ENCODE measurements around the gene ANKRD23.

Gene ANKRD23

DNA sequence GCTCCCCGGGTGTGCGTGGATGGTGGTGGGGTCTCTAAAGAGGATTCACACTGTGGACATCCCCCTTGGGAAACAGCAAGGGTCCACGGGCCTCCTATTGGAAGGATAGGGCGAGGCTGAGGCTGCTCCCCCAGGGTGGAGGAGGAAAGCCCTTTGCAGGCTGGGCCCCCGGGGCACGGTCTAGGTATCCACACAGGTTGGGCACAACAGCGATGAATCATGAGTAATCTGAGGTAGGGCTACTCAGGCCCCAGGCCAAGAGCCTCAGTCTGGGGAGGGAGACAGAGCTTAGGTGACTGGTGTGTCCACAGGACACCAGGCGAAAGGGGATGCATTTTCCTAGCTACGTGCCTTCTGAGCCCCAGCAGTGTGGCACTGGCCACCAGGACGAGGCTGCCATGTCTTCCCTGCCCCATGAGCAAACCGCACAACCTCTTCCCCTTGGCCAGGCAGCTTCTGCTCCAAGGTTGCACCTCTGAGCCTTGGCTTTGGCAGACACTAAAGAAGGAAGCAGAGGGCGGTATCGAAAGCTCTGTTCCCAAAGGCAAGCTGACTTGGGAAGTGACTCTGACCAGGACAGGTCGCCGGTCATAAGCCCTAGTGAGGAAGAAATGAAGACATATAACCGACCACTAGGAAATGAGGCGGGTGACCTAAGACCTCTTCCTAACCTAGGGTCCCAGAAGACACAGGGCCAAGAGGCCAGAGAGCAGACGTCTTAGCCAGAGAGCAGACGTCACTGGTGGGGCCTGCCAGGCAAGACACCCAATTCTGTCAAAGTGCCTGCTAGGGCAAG is 40.7 kb upstream of the ANKRD23 start:
- H3K4me3 ChIP-seq (ENCODE audit: insufficient read depth, low read depth, low read length) = no peak overlapping the region
- H3K27ac ChIP-seq (ENCODE audit: insufficient read depth, low read depth, low read length, poor library complexity, severe bottlenecking) = no peak overlapping the region
- no peaks in the 10 kb centered on the region for H3K27me3 ChIP-seq (ENCODE audit: control insufficient read depth, insufficient read depth, low read length, poor library complexity, severe bottlenecking)
- H3K4me1 ChIP-seq (ENCODE audit: control insufficient read depth, insufficient read depth, low read length) = peaks cover 43% of the 10 kb centered on the region
- H3K9me3 ChIP-seq (ENCODE audit: control insufficient read depth, low read length) = no peaks in the 10 kb centered on the region
- H3K36me3 ChIP-seq (ENCODE audit: control insufficient read depth, insufficient read depth, low read length) = no peaks in the 10 kb centered on the region
- WGBS, 2 experiments = 95 to 97% methylated on average over 19 of the region's 19 CpGs

DNA sequence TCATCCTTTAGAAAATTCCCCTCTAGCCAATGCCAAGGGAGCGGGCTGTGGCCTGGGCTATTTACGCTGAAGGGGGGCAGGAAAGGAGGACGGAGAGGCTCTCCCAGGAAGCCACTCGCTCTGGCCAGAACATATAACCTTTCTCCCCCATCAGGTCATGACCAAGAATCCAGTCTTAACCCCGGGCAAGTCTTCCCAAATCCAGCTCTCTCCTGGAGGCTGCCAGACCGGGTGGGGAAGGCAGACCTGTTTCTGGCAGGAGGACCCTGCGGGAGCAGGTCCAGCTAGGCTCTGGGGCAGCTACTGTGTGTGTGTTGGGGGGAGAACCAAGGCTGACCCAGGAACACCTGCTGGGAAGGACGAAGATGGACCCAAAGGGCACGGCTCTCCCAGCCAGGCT is 39.5 kb upstream of the ANKRD23 start:
- Histone ChIP-seq H3K27me3 (ENCODE audit: control insufficient read depth, insufficient read depth, low read length, poor library complexity, severe bottlenecking) (no peaks in the 10 kb centered on the region), H3K4me3 (ENCODE audit: insufficient read depth, low read depth, low read length) (no peak overlapping the region), H3K4me1 (ENCODE audit: control insufficient read depth, insufficient read depth, low read length) (peaks cover 42% of the 10 kb centered on the region), H3K36me3 (ENCODE audit: control insufficient read depth, insufficient read depth, low read length) (no peaks in the 10 kb centered on the region), H3K9me3 (ENCODE audit: control insufficient read depth, low read length) (no peaks in the 10 kb centered on the region), H3K27ac (ENCODE audit: insufficient read depth, low read depth, low read length, poor library complexity, severe bottlenecking) (no peak overlapping the region)
- WGBS, 2 experiments = 92% methylated on average over 9 of the region's 9 CpGs

- peaks cover 40% of the 10 kb centered on the region for H3K4me1 ChIP-seq (ENCODE audit: control insufficient read depth, insufficient read depth, low read length)
- H3K36me3 ChIP-seq (ENCODE audit: control insufficient read depth, insufficient read depth, low read length) = no peaks in the 10 kb centered on the region
- 87 to 90% methylated on average over 8 of the region's 8 CpGs for WGBS, 2 experiments
- no peak overlapping the region for H3K4me3 ChIP-seq (ENCODE audit: insufficient read depth, low read depth, low read length)
- H3K9me3 ChIP-seq (ENCODE audit: control insufficient read depth, low read length) = no peaks in the 10 kb centered on the region
- no peaks in the 10 kb centered on the region for H3K27me3 ChIP-seq (ENCODE audit: control insufficient read depth, insufficient read depth, low read length, poor library complexity, severe bottlenecking)
- no peak overlapping the region for H3K27ac ChIP-seq (ENCODE audit: insufficient read depth, low read depth, low read length, poor library complexity, severe bottlenecking)
Observed at GRCh38 chr2:96882906-96883305, 39.1 kb upstream of the ANKRD23 start.

- no peak overlapping the region for H3K4me3 ChIP-seq (ENCODE audit: insufficient read depth, low read depth, low read length)
- WGBS, 2 experiments = 48 to 51% methylated on average over 12 of the region's 12 CpGs
- H3K9me3 ChIP-seq (ENCODE audit: control insufficient read depth, low read length) = no peaks in the 10 kb centered on the region
- peaks cover 44% of the 10 kb centered on the region for H3K4me1 ChIP-seq (ENCODE audit: control insufficient read depth, insufficient read depth, low read length)
- H3K27ac ChIP-seq (ENCODE audit: insufficient read depth, low read depth, low read length, poor library complexity, severe bottlenecking) = peak overlapping the region; percentile 77
- H3K27me3 ChIP-seq (ENCODE audit: control insufficient read depth, insufficient read depth, low read length, poor library complexity, severe bottlenecking) = no peaks in the 10 kb centered on the region
- H3K36me3 ChIP-seq (ENCODE audit: control insufficient read depth, insufficient read depth, low read length) = no peaks in the 10 kb centered on the region
Observed at GRCh38 chr2:96882230-96882629, 38.4 kb upstream of the ANKRD23 start.

GRCh38 chr2:96881349-96882195 is 37.8 kb upstream of the ANKRD23 start:
- H3K36me3 ChIP-seq (ENCODE audit: control insufficient read depth, insufficient read depth, low read length) = no peaks in the 10 kb centered on the region
- WGBS, 2 experiments = 6 to 8% methylated on average over 10 of the region's 10 CpGs
- H3K9me3 ChIP-seq (ENCODE audit: control insufficient read depth, low read length) = no peaks in the 10 kb centered on the region
- H3K27me3 ChIP-seq (ENCODE audit: control insufficient read depth, insufficient read depth, low read length, poor library complexity, severe bottlenecking) = no peaks in the 10 kb centered on the region
- peak overlapping the region; percentile 77 for H3K27ac ChIP-seq (ENCODE audit: insufficient read depth, low read depth, low read length, poor library complexity, severe bottlenecking)
- peaks cover 50% of the 10 kb centered on the region for H3K4me1 ChIP-seq (ENCODE audit: control insufficient read depth, insufficient read depth, low read length)
- H3K4me3 ChIP-seq (ENCODE audit: insufficient read depth, low read depth, low read length) = no peak overlapping the region

- 84 to 86% methylated on average over 6 of the region's 6 CpGs for WGBS, 2 experiments
- Histone ChIP-seq H3K4me1 (ENCODE audit: control insufficient read depth, insufficient read depth, low read length) (peaks cover 53% of the 10 kb centered on the region), H3K36me3 (ENCODE audit: control insufficient read depth, insufficient read depth, low read length) (no peaks in the 10 kb centered on the region), H3K4me3 (ENCODE audit: insufficient read depth, low read depth, low read length) (no peak overlapping the region), H3K27ac (ENCODE audit: insufficient read depth, low read depth, low read length, poor library complexity, severe bottlenecking) (peak overlapping the region; percentile 77), H3K27me3 (ENCODE audit: control insufficient read depth, insufficient read depth, low read length, poor library complexity, severe bottlenecking) (no peaks in the 10 kb centered on the region), H3K9me3 (ENCODE audit: control insufficient read depth, low read length) (no peaks in the 10 kb centered on the region)
Observed at GRCh38 chr2:96880891-96881273, 37.1 kb upstream of the ANKRD23 start.

GRCh38 chr2:96879545-96880040 is 35.8 kb upstream of the ANKRD23 start:
- peaks cover 66% of the 10 kb centered on the region for H3K4me1 ChIP-seq (ENCODE audit: control insufficient read depth, insufficient read depth, low read length)
- 93% methylated on average over 18 of the region's 18 CpGs for WGBS, 2 experiments
- no peaks in the 10 kb centered on the region for H3K36me3 ChIP-seq (ENCODE audit: control insufficient read depth, insufficient read depth, low read length)
- H3K4me3 ChIP-seq (ENCODE audit: insufficient read depth, low read depth, low read length) = no peak overlapping the region
- no peaks in the 10 kb centered on the region for H3K9me3 ChIP-seq (ENCODE audit: control insufficient read depth, low read length)
- H3K27ac ChIP-seq (ENCODE audit: insufficient read depth, low read depth, low read length, poor library complexity, severe bottlenecking) = no peak overlapping the region
- no peaks in the 10 kb centered on the region for H3K27me3 ChIP-seq (ENCODE audit: control insufficient read depth, insufficient read depth, low read length, poor library complexity, severe bottlenecking)

DNA sequence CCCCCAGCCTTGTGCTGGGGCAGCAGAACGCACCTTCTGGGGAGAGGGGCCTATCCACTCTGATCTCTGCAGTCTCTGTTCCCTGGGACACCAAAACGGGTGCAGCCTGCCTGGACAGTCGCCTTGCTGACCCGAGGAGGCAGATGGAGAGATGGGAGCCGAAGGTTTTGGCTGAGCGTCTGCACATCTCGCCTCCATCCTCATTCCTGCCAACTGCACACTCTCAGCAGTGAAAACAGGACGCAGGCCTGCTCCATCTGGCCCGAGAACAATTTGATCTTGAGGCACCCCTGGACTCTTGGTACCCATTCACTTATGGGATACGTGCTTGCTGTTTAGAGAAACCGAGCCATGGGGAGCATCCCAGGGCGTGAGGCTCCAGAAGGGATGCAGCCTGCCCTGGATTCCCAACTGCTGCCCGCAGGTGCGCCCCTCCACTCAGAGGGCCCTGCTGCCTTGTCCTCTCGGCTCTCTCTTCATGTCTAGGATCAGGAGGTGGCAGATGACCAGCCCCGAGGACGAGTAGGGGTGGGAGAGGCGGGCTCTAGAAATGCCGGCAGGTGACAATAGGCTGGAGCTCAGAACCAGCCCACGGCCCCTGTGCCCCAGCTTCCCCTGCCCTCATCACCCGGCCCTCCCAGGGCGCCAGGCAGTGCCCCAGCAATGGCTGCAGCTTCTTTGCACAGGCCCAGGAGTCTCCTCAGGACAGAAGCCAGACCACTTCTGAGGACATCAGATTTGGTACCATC is 35.1 kb upstream of the ANKRD23 start:
- Histone ChIP-seq H3K4me1 (ENCODE audit: control insufficient read depth, insufficient read depth, low read length) (peaks cover 68% of the 10 kb centered on the region), H3K4me3 (ENCODE audit: insufficient read depth, low read depth, low read length) (no peak overlapping the region), H3K36me3 (ENCODE audit: control insufficient read depth, insufficient read depth, low read length) (no peaks in the 10 kb centered on the region), H3K27me3 (ENCODE audit: control insufficient read depth, insufficient read depth, low read length, poor library complexity, severe bottlenecking) (no peaks in the 10 kb centered on the region), H3K27ac (ENCODE audit: insufficient read depth, low read depth, low read length, poor library complexity, severe bottlenecking) (no peak overlapping the region), H3K9me3 (ENCODE audit: control insufficient read depth, low read length) (no peaks in the 10 kb centered on the region)
- WGBS, 2 experiments = 92 to 93% methylated on average over 22 of the region's 22 CpGs

GRCh38 chr2:96878171-96878570 is 34.4 kb upstream of the ANKRD23 start:
- Histone ChIP-seq H3K4me1 (ENCODE audit: control insufficient read depth, insufficient read depth, low read length) (peaks cover 67% of the 10 kb centered on the region), H3K27ac (ENCODE audit: insufficient read depth, low read depth, low read length, poor library complexity, severe bottlenecking) (no peak overlapping the region), H3K27me3 (ENCODE audit: control insufficient read depth, insufficient read depth, low read length, poor library complexity, severe bottlenecking) (no peaks in the 10 kb centered on the region), H3K9me3 (ENCODE audit: control insufficient read depth, low read length) (no peaks in the 10 kb centered on the region), H3K36me3 (ENCODE audit: control insufficient read depth, insufficient read depth, low read length) (no peaks in the 10 kb centered on the region), H3K4me3 (ENCODE audit: insufficient read depth, low read depth, low read length) (no peak overlapping the region)
- 88 to 93% methylated on average over 7 of the region's 7 CpGs for WGBS, 2 experiments
